CD4-positive, alpha-beta T cell treated with Interleukin-1 beta for 1 hour (primary cell): Measurements from ENCODE around the gene OR2T29.
A peak's percentile ranks its signal among the peaks of the same experiment; 100 is the strongest.
"Not testable (repeated sequence)": the region's sequence is repeated elsewhere in the genome, so short reads cannot be mapped to it uniquely, and the experiment has no call there.

Source experiments
- DNase-seq, 2 donors: peaks; one replicate each; pipeline ENCODE4 v3.0.0-alpha.2; 2020 to 2022

OR2T29 gene, protein sequence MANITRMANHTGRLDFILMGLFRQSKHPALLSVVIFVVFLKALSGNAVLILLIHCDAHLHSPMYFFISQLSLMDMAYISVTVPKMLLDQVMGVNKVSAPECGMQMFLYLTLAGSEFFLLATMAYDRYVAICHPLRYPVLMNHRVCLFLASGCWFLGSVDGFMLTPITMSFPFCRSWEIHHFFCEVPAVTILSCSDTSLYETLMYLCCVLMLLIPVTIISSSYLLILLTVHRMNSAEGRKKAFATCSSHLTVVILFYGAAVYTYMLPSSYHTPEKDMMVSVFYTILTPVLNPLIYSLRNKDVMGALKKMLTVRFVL

GRCh38 chr1:248562672-248563071, at the start of gene OR2T29:
Gene OR2T29, minus strand, starts transcription at chr1:248562772. Its CDS starts 3,281 bp downstream, at chr1:248559491.
- not testable (repeated sequence) for DNase-seq

GRCh38 chr1:248611883-248612414, 49.4 kb upstream of the OR2T29 start:
- peak in 1 of 2 donors; percentile 3 for DNase-seq

DNA sequence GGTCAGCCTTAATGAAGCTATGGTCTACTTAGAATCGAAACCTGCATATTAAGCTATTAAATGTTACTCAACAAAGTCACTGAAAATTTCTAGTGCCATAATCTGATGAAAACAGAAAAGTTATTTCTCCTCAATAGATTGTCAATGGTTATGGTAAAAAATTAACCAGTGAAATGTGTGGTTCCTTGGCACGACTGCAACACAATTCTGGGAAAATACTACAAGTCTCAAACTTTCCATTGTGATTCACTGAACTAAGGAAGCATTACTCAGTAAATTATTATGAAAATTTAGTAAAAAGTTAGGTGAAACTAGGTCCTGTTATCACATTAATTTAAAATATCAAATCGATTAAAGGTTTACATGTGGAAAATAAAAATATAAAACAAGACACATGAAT, 47.7 kb upstream of the OR2T29 start:
- DNase-seq: no peak

GRCh38 chr1:248599396-248599795, 36.8 kb upstream of the OR2T29 start:
- DNase-seq: no peak

DNA sequence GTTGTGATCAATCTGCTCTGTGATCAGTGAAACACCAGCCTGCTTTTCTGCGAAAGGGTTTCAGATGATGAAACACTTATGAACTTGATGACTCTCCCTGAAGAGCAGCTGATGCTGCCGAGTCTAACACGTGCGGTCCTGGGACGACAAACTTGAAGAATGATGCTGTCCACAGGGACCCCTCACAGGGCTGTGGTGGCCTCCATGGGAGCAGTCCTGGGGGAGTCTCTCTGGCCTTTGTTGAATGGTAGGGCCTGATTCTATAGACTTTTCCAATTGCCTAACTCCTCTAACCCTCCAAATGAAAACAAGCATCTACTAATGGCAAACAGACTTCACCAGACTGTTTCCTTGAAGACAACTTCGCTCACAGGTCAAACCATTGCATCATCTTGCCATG, 35.0 kb upstream of the OR2T29 start, which contains the start of gene OR2T10:
OR2T10 (minus strand) TSS at position 112 of the 400 bp plus-strand sequence. CDS start 3,932 bp downstream, outside the sequence.
- no peak for DNase-seq

GRCh38 chr1:248596615-248597014, 34.0 kb upstream of the OR2T29 start:
- no peak for DNase-seq

DNA sequence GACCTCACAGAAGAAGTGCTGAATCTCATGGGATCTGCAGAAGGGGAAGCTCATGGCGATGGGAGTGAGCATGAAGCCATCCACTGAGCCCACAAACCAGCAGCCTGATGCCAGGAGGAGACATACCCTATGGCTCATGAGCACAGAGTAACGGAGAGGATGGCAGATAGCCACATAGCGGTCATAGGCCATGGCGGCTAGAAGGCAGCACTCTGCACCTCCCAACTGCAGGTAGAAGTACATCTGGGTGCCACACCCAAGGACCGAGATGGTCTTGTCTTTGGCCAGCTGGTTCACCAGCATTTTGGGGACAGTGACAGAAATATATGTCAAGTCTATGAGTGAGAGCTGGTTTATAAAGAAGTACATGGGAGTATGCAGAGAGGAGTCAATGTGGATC, 30.7 kb upstream of the OR2T29 start:
- DNase-seq: no peak

DNA sequence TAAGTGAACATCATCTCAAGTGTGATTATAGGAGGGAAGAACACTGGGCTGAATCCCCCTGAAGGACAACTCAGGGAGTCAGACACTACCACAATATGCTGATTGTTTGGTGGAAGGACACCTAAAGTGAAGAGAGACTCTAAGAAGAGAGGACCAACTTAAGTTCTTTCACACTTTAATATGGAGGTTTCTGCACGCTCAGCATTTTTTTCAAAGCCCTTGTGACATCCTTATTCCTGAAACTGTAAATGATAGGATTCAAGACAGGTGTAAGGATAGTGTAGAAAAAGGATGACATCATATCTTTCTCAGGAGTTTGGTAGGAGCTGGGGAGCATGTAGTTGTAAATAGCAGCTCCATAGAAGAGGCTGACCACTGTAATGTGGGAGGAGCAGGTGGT, 30.1 kb upstream of the OR2T29 start:
- DNase-seq: no peak

GRCh38 chr1:248590055-248590454, 27.5 kb upstream of the OR2T29 start:
- DNase-seq: no peak

DNA sequence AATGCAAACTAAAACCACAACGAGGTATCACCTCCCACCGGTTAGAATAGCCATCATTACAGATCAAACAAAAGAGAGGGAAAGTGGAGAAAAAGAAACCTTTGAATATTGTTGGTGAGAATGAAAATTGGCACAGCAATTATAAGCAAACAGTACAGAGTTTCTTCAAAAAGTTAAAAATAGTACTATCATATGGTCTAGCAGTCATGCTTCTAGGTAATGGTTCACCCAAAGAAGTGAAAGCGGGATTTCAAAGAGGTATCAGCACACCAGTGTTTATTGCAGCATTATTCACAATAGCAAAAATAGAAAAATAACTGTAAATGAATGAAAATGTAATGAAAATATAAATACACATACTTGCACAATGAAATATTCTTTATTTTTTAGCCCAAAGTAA, 26.8 kb upstream of the OR2T29 start:
- DNase-seq: no peak

DNA sequence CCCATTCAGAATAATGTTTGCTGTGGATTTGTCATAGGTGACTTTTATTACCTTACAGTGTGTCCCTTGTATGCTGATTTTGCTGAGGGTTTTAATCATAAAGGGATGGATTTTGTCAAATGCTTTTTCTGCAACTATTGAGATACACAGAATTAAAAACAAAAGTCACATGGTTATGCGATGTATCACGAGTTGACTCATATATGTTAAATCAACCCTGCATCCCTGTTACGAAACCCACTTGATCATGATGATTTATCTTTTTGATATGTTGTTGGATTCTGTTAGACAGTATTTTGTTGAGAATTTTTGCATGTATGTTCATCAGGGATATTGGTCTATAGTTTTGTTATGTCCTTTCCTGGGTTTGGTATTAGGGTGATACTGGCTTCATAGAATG, 22.7 kb upstream of the OR2T29 start:
- DNase-seq: no peak

- no peak for DNase-seq
These were observed 13.8 kb upstream of the OR2T29 start for GRCh38 chr1:248576260-248576980.

- not testable (repeated sequence) for DNase-seq
These were observed 12.1 kb upstream of the OR2T29 start, which contains the start of gene OR2T34 for GRCh38 chr1:248574657-248575056. Gene OR2T34, minus strand, starts transcription at chr1:248574757. Its CDS starts 0 bp downstream, at chr1:248574757.

DNA sequence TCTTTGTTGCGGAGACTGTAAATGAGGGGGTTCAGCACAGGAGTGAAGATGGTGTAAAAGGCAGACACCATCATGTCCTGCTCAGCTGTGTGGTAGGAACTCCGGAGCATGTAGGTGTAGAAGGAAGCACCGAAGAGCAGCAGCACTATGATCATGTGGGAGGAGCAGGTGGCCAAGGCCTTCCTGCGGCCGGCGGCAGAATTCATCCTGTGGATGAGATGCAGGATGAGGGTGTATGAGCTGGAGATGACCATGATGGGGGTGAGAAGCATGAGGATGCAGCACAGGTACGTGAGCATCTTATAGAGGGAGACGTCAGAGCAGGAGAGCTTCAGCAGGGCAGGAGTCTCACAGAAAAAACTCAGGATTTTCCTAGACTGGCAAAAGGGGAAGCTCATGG, 11.3 kb upstream of the OR2T29 start:
- not testable (repeated sequence) for DNase-seq

- not testable (repeated sequence) for DNase-seq
These were observed 9.5 kb upstream of the OR2T29 start for GRCh38 chr1:248572049-248572448.

- not testable (repeated sequence) for DNase-seq
These were observed 8.2 kb upstream of the OR2T29 start for GRCh38 chr1:248570811-248571210.

DNA sequence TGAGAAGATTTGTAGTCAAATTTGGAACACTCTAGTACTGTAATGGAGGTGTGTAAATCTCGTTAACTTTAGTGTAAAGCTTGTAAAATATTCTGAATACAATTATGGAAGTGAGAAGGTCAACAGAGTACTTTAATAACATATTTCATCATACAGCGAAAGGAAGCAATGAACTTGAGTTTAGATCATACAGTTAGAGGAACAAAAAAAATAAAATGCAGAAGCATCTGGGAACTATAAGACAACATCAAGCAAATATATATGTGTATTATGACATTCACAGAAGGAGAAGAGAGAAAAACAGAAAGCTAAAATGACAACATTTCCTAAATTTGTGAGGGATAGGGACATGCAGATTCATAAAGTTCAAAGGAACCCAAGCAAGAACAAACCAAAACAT, 6.5 kb upstream of the OR2T29 start:
- not testable (repeated sequence) for DNase-seq

DNA sequence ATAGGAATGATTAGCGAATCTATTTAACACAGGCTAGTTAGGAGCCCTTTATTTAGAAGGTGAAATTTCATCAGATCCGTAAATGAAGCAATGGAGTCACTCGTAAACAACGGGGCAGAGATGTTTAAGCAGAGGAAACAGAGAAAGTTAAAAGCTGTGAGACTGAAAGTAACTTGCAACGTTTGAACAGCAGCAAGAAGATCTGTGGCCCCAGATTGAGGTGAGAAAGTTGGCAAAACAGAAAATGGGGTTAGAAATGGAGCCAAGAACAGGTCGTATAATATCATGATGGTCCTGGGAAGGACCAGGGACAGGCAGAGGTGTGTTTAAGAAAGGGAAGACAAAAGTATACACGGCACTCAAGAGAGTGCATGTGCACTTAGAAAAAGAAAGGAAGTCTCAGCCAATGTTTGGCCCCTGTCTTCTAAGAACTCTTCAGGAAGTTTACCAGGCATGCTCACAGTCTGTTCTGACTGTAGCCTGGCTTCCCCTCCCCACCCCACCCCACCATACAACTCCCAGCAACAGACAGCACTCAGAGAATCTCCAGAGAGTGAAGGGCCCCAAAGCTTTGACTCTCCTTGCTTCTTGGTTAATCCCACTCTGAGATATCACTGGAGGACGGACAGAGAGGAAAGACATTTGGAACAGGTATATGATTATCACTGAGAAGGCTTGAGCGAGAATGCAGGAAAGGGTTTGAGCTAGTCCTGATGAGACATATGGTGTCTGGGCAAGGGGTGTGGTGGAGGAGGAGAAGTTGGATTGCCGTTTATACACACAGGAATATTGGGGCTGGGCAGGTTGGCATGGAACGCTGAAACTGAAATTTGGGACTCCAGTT, 3.2 kb upstream of the OR2T29 start:
- peak in 1 of 2 donors; percentile 17 for DNase-seq

- DNase-seq: not testable (repeated sequence)
These were observed 11.5 kb downstream of the OR2T29 start for GRCh38 chr1:248551027-248551426.

- not testable (repeated sequence) for DNase-seq
These were observed 15.2 kb downstream of the OR2T29 start for GRCh38 chr1:248547383-248547782.

GRCh38 chr1:248537449-248537848, 25.1 kb downstream of the OR2T29 start:
- not testable (repeated sequence) for DNase-seq

DNA sequence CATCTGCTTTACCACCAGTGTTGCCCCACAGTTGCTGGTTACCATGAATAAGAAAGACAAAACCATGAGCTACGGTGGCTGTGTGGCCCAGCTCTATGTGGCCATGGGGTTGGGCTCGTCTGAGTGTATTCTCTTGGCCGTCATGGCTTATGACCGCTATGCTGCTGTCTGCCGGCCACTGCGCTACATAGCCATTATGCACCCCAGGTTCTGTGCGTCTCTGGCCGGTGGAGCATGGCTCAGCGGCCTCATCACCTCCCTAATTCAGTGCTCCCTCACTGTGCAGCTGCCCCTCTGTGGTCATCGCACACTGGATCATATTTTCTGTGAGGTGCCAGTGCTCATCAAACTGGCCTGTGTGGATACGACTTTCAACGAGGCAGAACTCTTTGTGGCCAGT, 40.7 kb downstream of the OR2T29 start:
- DNase-seq: no peak

DNA sequence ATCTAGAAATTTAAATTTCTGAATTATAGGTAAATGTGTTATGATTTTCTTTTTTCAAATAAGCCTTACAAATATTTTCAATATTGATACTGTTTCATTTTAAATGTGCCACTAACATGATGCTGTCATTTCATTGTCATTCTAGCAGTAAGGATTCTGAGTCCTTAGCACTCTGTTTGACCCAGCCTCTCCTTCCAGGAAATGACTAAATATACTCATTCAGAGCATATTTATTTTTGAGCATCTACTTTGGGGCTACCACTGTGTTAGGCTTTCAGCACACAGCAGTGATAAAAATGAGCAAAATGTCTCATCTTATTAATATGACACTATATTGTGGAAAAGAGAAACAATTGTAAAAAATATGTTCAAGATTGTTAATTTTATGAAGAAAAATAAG, 52.4 kb downstream of the OR2T29 start:
- DNase-seq: not testable (repeated sequence)
